ENCODE results near the gene TNFAIP8. TPM values are rescaled to one million over a fixed set of nuclear protein-coding genes. Genes with fewer than 3 reads are reported as not detected.

Gene TNFAIP8
- total and polyA plus RNA-seq, 10 of the 15 experiments (the other 5 are each of a cell fraction or from before 2014, with no cell fraction given), result 124 to 324 (median 177) TPM

- ATAC-seq (no peak), DNase-seq (ENCODE audit: low read depth, low spot score) (no peak), FAIRE-seq (no peak)
- Histone ChIP-seq H3K9me3 (replicated peaks; ENCODE audit: control insufficient read depth, insufficient read depth, low read length) (no peaks in the 10 kb centered on the region), H2AFZ (ENCODE audit: control insufficient read depth, low read depth, low read length) (no peak overlapping the region), H3K36me3 (ENCODE audit: control insufficient read depth in 2 of 2, insufficient read depth in 2 of 2, low read length in 1 of 2) (peaks cover 1 to 17% of the 10 kb centered on the region in 2 experiments; a peak in 2 of 4 replicates), H3K27me3 (replicated peaks in 1 of 2; ENCODE audit: control insufficient read depth in 2 of 2, insufficient read depth in 2 of 2, low read length in 1 of 2) (no peaks in the 10 kb centered on the region), H3K4me3 (peak overlapping the region; percentile 96), H3K4me1 (ENCODE audit: control insufficient read depth, insufficient read depth, low read length) (peaks cover 46% of the 10 kb centered on the region), H3K79me2 (ENCODE audit: control insufficient read depth, insufficient read depth, low read length) (peaks cover 100% of the 10 kb centered on the region), H3K4me2 (ENCODE audit: control insufficient read depth, insufficient read depth) (peak overlapping the region; percentile 95), H4K20me1 (ENCODE audit: control insufficient read depth, insufficient read depth) (peaks cover 14% of the 10 kb centered on the region), H3K9ac (ENCODE audit: control insufficient read depth, insufficient read depth, low read length) (peak overlapping the region; percentile 65), H3K27ac (ENCODE audit: control insufficient read depth, insufficient read depth) (peak overlapping the region; percentile 92)
- intact Hi-C loops (cut with micrococcal nuclease; ENCODE audit: unreplicated experiment) (loop anchor here (5.0 to 10.0 kb wide), 3 partner anchors 39 to 634 kb away; partner anchors contain the start of gene DMXL1), in situ Hi-C loops (cut with MboI) (no loop called here)
- ChIA-PET RAD21 (ENCODE audit: unreplicated experiment) (interaction anchor here (0.6 to 17.9 kb wide), 13 partner anchors 9 to 370 kb away, joined by 3 to 501 read pairs (median 8); partner anchors contain the start of gene DTWD2), CTCF (interaction anchor here (1.1 to 12.8 kb wide), 9 partner anchors 8 to 52 kb away, joined by 3 to 187 read pairs (median 38); no protein-coding TSS in a partner anchor), SMC1A (ENCODE audit: uncharacterized antibody, unreplicated experiment) (interaction anchor here (1.6 to 34.8 kb wide), 8 partner anchors 5 to 69 kb away, joined by 10 to 1117 read pairs (median 48); partner anchors contain the start of gene TNFAIP8), POLR2A (interaction anchor here (0.6 to 20.5 kb wide), 8 partner anchors 9 to 90 kb away, joined by 3 to 657 read pairs (median 4); no protein-coding TSS in a partner anchor)
- TF ChIP-seq MLLT1 (IDR thresholded peaks at IDR 0.05) (0 out of 2 replicates have a peak, but pooled peaks have one; percentile 6), POLR2AphosphoS2 (IDR thresholded peaks at IDR 0.05; ENCODE audit: low read depth, low read length) (0 out of 2 replicates have a peak, but pooled peaks have one; percentile 13), NKRF (conservative IDR thresholded peaks at IDR 0.05) (no peak)
- 4% methylated on average over 2 of the region's 2 CpGs for WGBS (ENCODE audit: insufficient coverage, insufficient replicate concordance, low lambda C conversion rate, missing lambda C conversion rate)
- no TSS peak for BruUV-seq (replicated peaks)
These were observed 2.7 kb downstream of the TNFAIP8 start for GRCh38 chr5:119358530-119358900.

Measured in GM12878 (cell line).